Trophoblast cell (in vitro differentiated cells and primary cell): Measurements from ENCODE around the gene KRT23.

Experiments used
- DNase-seq, 2 donors: peaks; one replicate each; pipeline ENCODE4 v3.0.0-alpha.2; 2016
- H2AFZ ChIP-seq: 2 replicates; pipeline ENCODE4 v1.6.1; 2013; ENCODE audit warnings: low read length, moderate library complexity, mild to moderate bottlenecking; ENCODE audit not compliant: insufficient read depth, poor library complexity
- H2AK5ac ChIP-seq: 2 replicates; pipeline ENCODE4 v1.6.1; 2013; ENCODE audit warnings: mild to moderate bottlenecking, low read length
- H2BK120ac ChIP-seq: 2 replicates; pipeline ENCODE4 v1.6.1; 2013; ENCODE audit warnings: low read length, mild to moderate bottlenecking, moderate library complexity; ENCODE audit not compliant: insufficient read depth, poor library complexity
- H2BK12ac ChIP-seq: 2 replicates; pipeline ENCODE4 v1.6.1; 2013; ENCODE audit warnings: mild to moderate bottlenecking, low read length, moderate library complexity
- H2BK5ac ChIP-seq: 2 replicates; pipeline ENCODE4 v1.6.1; 2013; ENCODE audit warnings: low read length, low read depth, moderate library complexity, mild to moderate bottlenecking; ENCODE audit not compliant: poor library complexity
- H3K14ac ChIP-seq: 2 replicates; pipeline ENCODE4 v1.6.1; 2013; ENCODE audit warnings: mild to moderate bottlenecking, low read length
- H3K18ac ChIP-seq: 2 replicates; pipeline ENCODE4 v1.6.1; 2013; ENCODE audit warnings: mild to moderate bottlenecking, low read length
- H3K23ac ChIP-seq: 2 replicates; pipeline ENCODE4 v1.6.1; 2013; ENCODE audit warnings: low read length
- H3K27ac ChIP-seq: 2 replicates; pipeline ENCODE4 v1.5.1; 2013; ENCODE audit warnings: low read depth, mild to moderate bottlenecking, inconsistent platforms, low read length, moderate library complexity
- H3K27me3 ChIP-seq: 2 replicates; pipeline ENCODE4 v1.6.1; 2013; ENCODE audit warnings: inconsistent platforms, mild to moderate bottlenecking, low read length, moderate library complexity; ENCODE audit not compliant: insufficient read depth
- H3K36me3 ChIP-seq, 2 experiments: 1 replicate in 1 of 2; 2 replicates in 1 of 2; pipeline ENCODE4 v1.6.1; 2013; ENCODE audit warnings: low read length in 2 of 2, mild to moderate bottlenecking in 2 of 2, moderate library complexity in 1 of 2; ENCODE audit not compliant: insufficient read depth in 2 of 2, control insufficient read depth in 1 of 2
- H3K4ac ChIP-seq: 2 replicates; pipeline ENCODE4 v1.6.1; 2013; ENCODE audit warnings: low read depth, mild to moderate bottlenecking, low read length, moderate library complexity
- H3K4me1 ChIP-seq, 2 experiments: 1 replicate in 1 of 2; 2 replicates in 1 of 2; pipeline ENCODE4 v1.6.1; 2013; ENCODE audit warnings: low read length in 2 of 2, mild to moderate bottlenecking in 2 of 2, moderate library complexity in 1 of 2; ENCODE audit not compliant: insufficient read depth in 2 of 2, control insufficient read depth in 1 of 2
- H3K4me2 ChIP-seq: 2 replicates; pipeline ENCODE4 v1.6.1; 2013; ENCODE audit warnings: inconsistent platforms, mild to moderate bottlenecking, low read length, moderate library complexity
- H3K4me3 ChIP-seq: 2 replicates; pipeline ENCODE4 v1.5.1; 2013; ENCODE audit warnings: mild to moderate bottlenecking, low read depth, low read length, inconsistent platforms
- H3K79me1 ChIP-seq: one replicate; pipeline ENCODE4 v1.6.1; 2013; ENCODE audit warnings: low read length
- H3K79me2 ChIP-seq: 2 replicates; pipeline ENCODE4 v1.6.1; 2013; ENCODE audit warnings: low read length, mild to moderate bottlenecking; ENCODE audit not compliant: control insufficient read depth, insufficient read depth, poor library complexity
- H3K9ac ChIP-seq: 2 replicates; pipeline ENCODE4 v1.6.1; 2013; ENCODE audit warnings: mild to moderate bottlenecking, low read length
- H3K9me3 ChIP-seq: 2 replicates; pipeline ENCODE4 v1.6.1; 2013; ENCODE audit warnings: low read depth, mild to moderate bottlenecking, control low read depth, inconsistent platforms, low read length; ENCODE audit not compliant: insufficient read depth
- H4K12ac ChIP-seq: 2 replicates; pipeline ENCODE4 v1.6.1; 2013; ENCODE audit warnings: low read depth, mild to moderate bottlenecking, low read length, moderate library complexity
- H4K8ac ChIP-seq: 2 replicates; pipeline ENCODE4 v1.6.1; 2013; ENCODE audit warnings: low read depth, mild to moderate bottlenecking, low read length, moderate library complexity
- H4K91ac ChIP-seq: one replicate; pipeline ENCODE4 v1.6.1; 2013; ENCODE audit warnings: low read depth, mild to moderate bottlenecking, low read length, moderate library complexity
- WGBS: extraction: QIAGEN DNeasy Blood & Tissue Kit; methylation state at CpG from one replicate; pipeline ENCODE4 v1.1.7; 2013; ENCODE audit warnings: missing lambda C conversion rate; ENCODE audit not compliant: insufficient read length, insufficient coverage; ENCODE audit errors: extremely low coverage; 5-methylcytosine and 5-hydroxymethylcytosine counted together

Gene KRT23

GRCh38 chr17:40932608-40933007, 4.8 kb downstream of the KRT23 start:
- no peak overlapping the region for H3K4me2 ChIP-seq

GRCh38 chr17:40931311-40931710, 6.1 kb downstream of the KRT23 start:
- no CpG with 5 or more reads among the region's 3 CpGs for WGBS

More at GRCh38 chr17:40932608-40933007, 4.8 kb downstream of the KRT23 start:
- Histone ChIP-seq H3K79me1 (peaks cover 13% of the 10 kb centered on the region), H2AK5ac (no peak overlapping the region), H3K9ac (no peak overlapping the region), H4K91ac (no peak overlapping the region), H3K9me3 (no peaks in the 10 kb centered on the region), H3K23ac (no peak overlapping the region), H4K8ac (no peak overlapping the region), H3K27me3 (no peaks in the 10 kb centered on the region), H3K4me3 (no peak overlapping the region), H2BK120ac (no peak overlapping the region), H3K27ac (no peak overlapping the region), H2BK12ac (no peak overlapping the region), H3K79me2 (no peaks in the 10 kb centered on the region), H3K4ac (no peak overlapping the region), H3K36me3 (no peaks in the 10 kb centered on the region), H2AFZ (no peak overlapping the region), H3K14ac (no peak overlapping the region), H4K12ac (no peak overlapping the region), H3K18ac (no peak overlapping the region), H3K4me1 (peaks cover 13 to 15% of the 10 kb centered on the region in 2 experiments), H2BK5ac (no peak overlapping the region)
- no peak for DNase-seq
- WGBS, result no CpG with 5 or more reads among the region's 2 CpGs

GRCh38 chr17:40926341-40926740, 11.1 kb downstream of the KRT23 start:
- Histone ChIP-seq H3K27me3 (no peaks in the 10 kb centered on the region), H3K79me2 (no peaks in the 10 kb centered on the region), H3K27ac (no peak overlapping the region), H4K91ac (no peak overlapping the region), H3K4me3 (no peak overlapping the region), H3K9ac (no peak overlapping the region), H2AK5ac (no peak overlapping the region), H4K12ac (no peak overlapping the region), H3K9me3 (no peaks in the 10 kb centered on the region), H3K23ac (no peak overlapping the region), H3K4ac (no peak overlapping the region), H3K18ac (no peak overlapping the region), H3K79me1 (peaks cover 6% of the 10 kb centered on the region), H4K8ac (no peak overlapping the region), H3K36me3 (peaks cover 2% of the 10 kb centered on the region in 2 experiments), H3K4me1 (peaks cover 4 to 6% of the 10 kb centered on the region in 2 experiments), H2BK12ac (peak overlapping the region; percentile 74), H2BK120ac (no peak overlapping the region), H3K14ac (no peak overlapping the region), H2BK5ac (no peak overlapping the region), H3K4me2 (no peak overlapping the region), H2AFZ (no peak overlapping the region)
- WGBS, result no CpG with 5 or more reads among the region's 8 CpGs
- no peak for DNase-seq

More at GRCh38 chr17:40931311-40931710, 6.1 kb downstream of the KRT23 start:
- Histone ChIP-seq H2BK5ac (no peak overlapping the region), H2AK5ac (no peak overlapping the region), H4K12ac (no peak overlapping the region), H3K4ac (no peak overlapping the region), H3K27me3 (no peaks in the 10 kb centered on the region), H3K27ac (no peak overlapping the region), H3K4me3 (no peak overlapping the region), H3K36me3 (no peaks in the 10 kb centered on the region), H2BK12ac (no peak overlapping the region), H3K9ac (no peak overlapping the region), H3K18ac (no peak overlapping the region), H3K14ac (no peak overlapping the region), H3K79me2 (no peaks in the 10 kb centered on the region), H3K23ac (no peak overlapping the region), H2AFZ (no peak overlapping the region), H3K79me1 (peaks cover 4% of the 10 kb centered on the region), H3K9me3 (no peaks in the 10 kb centered on the region), H3K4me2 (no peak overlapping the region), H2BK120ac (no peak overlapping the region), H4K8ac (no peak overlapping the region), H3K4me1 (peaks cover 5 to 6% of the 10 kb centered on the region in 2 experiments), H4K91ac (no peak overlapping the region)
- peak in 1 of 2 donors; percentile 34 for DNase-seq

- H4K91ac ChIP-seq, result no peak overlapping the region
- H3K27me3 ChIP-seq, result no peaks in the 10 kb centered on the region
- no CpG with 5 or more reads among the region's 2 CpGs for WGBS
- no peak overlapping the region for H4K8ac ChIP-seq
- no peak overlapping the region for H2AFZ ChIP-seq
- H3K79me2 ChIP-seq, result no peaks in the 10 kb centered on the region
- H3K9ac ChIP-seq, result no peak overlapping the region
- no peak overlapping the region for H2BK12ac ChIP-seq
- no peaks in the 10 kb centered on the region for H3K9me3 ChIP-seq
- H2BK5ac ChIP-seq, result no peak overlapping the region
- H3K36me3 ChIP-seq, result peaks cover 2% of the 10 kb centered on the region in 2 experiments
- no peak overlapping the region for H3K23ac ChIP-seq
- H3K27ac ChIP-seq, result no peak overlapping the region
- peaks cover 6% of the 10 kb centered on the region for H3K79me1 ChIP-seq
- no peak overlapping the region for H2BK120ac ChIP-seq
- no peak overlapping the region for H4K12ac ChIP-seq
- H3K4me3 ChIP-seq, result no peak overlapping the region
- DNase-seq, result peak; percentile 54 to 71
- H2AK5ac ChIP-seq, result no peak overlapping the region
- peaks cover 4 to 6% of the 10 kb centered on the region in 2 experiments for H3K4me1 ChIP-seq
- no peak overlapping the region for H3K14ac ChIP-seq
- H3K4me2 ChIP-seq, result no peak overlapping the region
- H3K18ac ChIP-seq, result no peak overlapping the region
- no peak overlapping the region for H3K4ac ChIP-seq
These were observed 15.2 kb downstream of the KRT23 start for GRCh38 chr17:40922239-40922638.
